Measurements from ENCODE around the gene ARFGAP1.
"Not testable (repeated sequence)": the region's sequence is repeated elsewhere in the genome, so short reads cannot be mapped to it uniquely, and the experiment has no call there.

Gene ARFGAP1

DNA sequence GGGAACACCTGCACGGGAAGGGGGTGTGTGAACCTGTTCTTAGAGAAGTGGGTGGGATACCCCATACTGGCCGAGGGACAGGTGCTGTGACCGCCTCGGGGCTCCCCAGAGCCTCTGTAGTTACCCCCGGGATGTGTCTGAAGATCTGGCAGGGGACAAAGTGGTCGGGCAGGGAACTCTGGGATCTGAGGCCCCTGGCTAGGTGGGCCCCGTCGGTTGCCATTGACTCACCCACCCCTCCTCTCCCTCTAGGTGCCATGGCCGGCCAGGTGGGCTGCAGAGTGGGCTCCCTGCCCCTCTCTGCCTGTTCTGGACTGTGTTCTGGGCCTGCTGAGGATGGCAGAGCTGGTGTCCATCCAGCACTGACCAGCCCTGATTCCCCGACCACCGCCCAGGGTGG lies 32.6 kb upstream of the ARFGAP1 start:
- no peak for DNase-seq (ENCODE audit: low read depth)

DNA sequence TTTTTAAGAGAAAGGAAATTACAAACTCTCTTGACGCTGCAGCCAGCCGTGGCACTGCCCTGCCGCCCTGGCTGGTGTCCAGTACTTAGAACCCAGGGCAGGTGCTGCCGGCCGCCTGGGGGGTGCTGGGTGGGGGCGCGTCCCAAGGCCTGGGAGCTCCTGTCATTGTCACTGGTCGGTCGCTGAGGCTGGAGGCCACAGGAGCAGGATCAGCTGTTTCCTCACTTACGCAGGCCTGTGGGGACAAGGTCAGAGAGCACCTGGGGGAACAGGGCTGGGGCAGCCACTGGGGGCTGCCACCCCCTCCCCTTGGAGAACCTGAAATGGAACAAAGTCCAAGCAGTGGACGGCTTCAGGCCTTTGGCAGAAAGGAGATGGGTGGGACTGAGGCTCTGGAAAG lies 31.3 kb upstream of the ARFGAP1 start:
- DNase-seq (ENCODE audit: low read depth), result no peak

DNA sequence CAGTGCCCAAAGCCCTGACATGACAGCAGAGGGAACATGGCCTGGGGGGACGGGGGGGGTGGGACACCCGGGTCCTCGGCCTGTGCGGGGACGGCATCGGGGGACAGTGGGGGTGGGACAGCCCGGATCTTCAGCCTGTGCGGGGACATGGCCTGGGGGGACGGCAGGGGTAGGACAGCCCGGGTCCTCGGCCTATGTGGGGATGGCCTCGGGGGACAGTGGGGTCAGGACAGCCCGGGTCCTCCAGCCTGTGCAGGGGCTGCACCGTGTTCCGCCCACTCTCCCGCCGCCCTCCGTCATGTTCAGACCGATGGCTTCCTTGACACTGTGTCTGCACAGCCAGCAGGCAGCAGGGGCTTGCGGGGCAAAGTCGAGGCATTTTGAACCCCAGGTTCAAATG lies 29.9 kb upstream of the ARFGAP1 start:
- DNase-seq (ENCODE audit: low read depth), result no peak

DNA sequence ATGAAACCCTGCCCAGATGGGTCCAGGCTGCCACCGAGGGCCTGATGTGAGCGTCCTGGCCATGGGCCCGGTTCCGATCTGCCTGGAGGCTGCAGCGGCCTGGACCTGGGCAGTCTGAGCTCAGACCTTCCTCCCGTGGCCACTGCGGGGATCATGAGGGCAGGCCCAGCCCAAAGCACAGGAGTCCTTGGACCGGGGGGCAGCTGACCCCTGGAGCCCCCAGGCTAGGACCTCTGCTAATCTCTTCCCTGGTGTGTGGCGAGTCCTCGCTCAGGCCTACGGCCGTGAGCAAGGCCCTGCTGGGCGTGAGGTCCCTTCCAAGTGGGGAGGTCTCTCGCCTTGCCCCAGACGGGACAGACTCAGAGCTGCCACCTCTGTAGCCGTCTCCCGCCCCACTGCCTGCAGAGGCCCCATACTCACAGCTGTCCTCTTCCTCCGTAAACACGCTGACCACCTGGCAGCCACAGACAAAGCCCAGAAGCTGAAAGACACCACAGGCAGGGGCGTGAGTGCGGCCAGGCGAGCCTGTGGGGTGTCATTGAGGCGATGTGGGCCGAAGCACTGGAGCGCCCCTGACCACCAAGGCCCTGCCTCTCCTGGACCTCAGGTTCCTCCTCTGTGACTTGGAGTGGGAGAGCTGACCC lies 28.9 kb upstream of the ARFGAP1 start:
- DNase-seq (ENCODE audit: low read depth), result no peak

DNA sequence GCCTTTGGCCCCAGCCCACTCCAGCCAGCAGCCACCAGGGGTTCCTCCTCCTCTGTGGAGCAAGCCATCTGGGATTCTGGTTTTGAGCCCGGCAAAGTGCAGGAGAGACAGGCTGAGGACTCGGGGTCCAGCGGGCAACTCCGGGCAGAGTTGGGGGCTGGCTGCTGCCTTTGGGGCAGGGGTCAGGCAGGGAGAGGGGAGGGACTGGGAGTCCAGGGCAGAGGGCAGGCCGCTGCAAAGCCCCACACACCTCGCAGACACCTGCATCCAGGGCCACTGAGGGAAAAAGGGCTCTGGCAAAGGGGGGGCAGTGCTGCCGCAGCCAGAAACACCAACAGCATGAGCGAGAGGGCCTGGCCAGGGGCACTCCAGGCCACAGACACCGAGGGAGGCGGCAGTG lies 28.1 kb upstream of the ARFGAP1 start:
- no peak for DNase-seq (ENCODE audit: low read depth)

DNA sequence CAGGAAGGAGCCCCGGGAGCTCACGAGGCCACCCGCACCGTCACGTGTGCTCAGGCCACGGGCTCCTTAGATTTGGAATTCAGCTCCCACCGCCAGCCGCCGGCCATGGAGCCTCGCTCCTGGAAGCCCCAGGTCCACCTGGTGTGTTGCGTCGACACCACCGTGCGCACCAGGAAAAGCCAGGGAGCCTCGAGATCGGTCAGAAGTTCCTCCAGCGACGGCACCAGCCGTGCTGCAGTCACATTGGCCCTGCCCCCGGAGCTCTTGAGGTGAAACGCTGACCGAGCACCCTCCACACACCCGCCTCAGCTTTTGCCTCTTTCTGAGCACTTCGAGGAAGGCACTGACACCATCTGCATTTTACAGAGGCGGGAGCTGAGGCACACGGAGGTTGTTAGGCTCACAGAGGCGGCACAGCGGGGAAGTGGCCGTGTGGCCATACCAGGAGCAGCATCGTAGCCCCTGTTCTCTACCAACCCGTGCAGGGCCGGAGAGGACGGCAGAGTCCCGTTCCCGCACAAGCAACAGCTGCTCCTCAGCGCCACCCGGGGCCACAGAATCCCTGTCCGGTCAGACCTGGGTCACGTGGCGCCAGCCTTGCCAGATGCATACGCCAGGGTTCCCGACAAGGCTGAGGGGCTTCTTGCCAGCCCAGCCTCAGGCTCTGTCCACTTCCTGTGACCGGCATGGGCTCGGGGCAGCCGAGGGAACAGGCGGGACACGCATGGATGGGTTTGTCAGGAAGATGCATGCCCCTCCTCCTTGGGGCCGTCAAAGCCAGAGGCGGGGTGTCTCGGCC lies 25.9 kb upstream of the ARFGAP1 start:
- no peak for DNase-seq (ENCODE audit: low read depth)

DNA sequence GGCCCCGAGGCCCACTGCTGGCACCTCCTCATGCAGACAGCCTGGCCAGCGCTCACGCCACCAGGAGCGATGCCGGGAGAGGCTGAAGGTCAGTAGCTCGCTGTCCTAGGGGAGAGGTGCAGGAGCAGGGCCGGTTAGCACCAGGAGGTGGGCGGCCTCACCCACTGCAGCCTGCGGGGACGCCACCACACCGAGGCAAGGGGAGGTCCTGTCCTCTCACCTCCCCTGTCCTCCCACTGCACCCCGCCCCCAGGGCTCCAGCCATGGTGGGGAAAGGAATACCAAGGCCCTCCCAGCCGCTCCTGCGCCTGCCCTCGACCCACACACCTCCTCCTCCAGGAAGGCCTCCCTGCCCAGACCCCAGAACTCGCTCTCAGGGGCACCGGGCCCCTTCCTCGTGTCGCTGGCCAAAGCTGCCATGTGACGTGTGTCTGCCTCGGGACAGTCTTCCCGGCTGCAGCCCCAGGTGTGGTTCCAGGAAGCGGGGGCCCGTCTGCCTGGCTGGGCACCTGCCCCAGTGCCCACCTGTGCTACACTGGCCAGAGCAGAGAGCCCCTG lies 24.9 kb upstream of the ARFGAP1 start:
- DNase-seq (ENCODE audit: low read depth), result no peak

DNA sequence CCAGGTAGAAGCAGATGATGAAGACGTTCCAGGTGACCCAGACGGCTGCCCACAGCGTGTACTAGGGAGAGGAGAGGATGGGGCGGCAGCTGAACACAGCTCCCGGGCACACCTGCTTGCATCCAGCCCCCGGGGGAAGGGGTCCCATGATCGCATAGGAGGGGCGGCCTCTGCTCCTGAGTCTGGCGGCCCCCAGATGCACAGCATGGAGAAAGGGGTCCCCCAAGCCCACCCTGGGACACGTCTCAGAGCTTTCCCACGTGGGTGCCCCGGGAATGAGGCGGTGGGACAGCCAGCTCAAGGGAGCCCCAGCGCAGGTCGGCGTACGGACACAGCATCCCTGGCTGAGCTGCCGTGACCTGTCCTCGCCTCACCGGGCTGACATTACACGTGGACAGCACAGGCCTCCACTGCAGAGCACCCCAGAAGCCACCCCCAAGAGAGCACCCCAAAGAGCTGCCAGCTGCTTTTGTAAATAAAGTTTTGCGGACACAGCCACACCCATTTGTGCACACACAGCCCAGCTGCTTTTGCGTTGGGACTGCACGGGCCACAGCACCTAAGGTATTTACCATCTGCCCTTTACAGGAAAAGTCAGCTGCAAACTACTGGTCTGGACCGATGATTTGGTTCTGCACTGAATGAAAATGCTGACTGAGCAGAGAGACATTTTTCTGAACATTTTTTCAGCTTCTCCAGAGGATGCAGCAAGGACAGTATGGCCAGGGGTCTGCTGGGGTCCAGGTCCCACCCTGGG lies 23.6 kb upstream of the ARFGAP1 start:
- no peak for DNase-seq (ENCODE audit: low read depth)

DNA sequence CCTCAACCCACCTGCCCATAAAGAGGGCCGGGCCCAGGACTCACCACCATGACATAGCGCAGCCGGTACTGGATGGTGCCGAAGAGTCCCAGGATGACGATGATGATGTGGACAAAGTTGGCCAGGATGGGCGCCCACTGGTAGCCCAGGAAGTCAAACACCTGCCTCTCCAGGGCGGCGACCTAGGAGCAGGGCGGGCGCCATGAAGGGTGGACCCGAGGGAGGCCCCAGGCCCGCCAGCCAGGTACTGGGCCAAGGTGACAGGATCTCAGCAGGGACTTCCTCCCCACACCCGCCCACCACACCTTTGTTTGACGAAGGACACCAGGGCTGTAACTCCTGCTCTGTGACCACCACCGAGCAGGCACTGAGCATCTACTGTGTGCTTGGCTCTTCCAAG lies 22.7 kb upstream of the ARFGAP1 start:
- DNase-seq (ENCODE audit: low read depth), result no peak

DNA sequence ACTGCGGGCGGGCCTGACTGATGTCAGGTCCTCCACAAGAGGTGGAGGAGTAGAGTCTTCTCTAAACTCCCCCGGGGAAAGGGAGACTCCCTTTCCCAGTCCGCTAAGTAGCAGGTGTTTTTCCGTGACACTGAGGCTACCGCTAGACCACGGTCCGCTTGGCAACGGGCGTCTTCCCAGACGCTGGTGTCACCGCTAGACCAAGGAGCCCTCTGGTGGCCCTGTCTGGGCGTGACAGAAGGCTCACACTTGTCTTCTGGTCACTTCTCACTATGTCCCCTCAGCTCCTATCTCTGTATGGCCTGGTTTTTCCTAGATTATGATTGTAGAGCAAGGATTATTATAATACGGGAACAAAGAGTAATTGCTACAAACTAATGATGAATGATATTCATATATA lies 21.3 kb upstream of the ARFGAP1 start:
- DNase-seq (ENCODE audit: low read depth), result not testable (repeated sequence)

DNA sequence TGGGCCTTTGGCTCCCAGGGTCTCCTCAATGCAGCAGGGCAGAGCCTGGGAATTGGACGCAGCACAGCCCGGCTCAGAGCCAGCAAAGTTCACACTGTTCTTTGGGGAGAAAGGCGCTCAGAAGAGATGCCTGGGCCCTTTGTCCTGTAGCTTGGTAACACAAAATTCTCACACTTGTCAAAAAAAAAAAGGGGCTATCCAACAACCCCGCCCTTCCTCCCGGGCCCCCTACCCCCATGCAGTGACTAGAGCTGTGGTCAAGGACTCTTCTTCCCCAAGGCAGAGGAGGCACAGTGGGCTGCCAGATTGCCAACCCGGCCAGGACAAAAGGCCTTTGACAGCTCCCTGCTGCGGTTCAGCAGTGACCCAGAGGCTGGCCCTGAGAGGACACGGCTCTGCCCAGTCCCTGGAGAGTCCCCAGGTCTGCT lies 20.3 kb upstream of the ARFGAP1 start:
- DNase-seq (ENCODE audit: low read depth), result no peak

DNA sequence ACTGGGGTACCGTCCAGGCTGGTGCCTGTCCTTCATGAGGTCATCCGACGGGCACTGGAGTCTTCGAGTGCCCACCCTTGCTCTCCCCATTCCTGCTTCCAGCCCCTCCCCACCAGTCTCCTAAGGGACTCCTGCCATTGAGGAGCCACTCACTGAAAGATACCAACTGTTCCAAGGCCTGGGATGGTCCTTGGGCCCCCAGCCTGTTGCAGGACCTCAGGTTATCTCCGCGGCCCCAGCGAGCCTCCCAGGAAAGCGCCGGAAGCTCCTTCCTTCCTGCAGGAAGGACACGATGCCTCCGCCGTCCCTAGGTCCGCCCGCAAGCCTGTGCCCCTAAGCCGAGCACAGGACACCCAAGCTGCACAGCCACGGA lies 19.6 kb upstream of the ARFGAP1 start:
- no peak for DNase-seq (ENCODE audit: low read depth)

DNA sequence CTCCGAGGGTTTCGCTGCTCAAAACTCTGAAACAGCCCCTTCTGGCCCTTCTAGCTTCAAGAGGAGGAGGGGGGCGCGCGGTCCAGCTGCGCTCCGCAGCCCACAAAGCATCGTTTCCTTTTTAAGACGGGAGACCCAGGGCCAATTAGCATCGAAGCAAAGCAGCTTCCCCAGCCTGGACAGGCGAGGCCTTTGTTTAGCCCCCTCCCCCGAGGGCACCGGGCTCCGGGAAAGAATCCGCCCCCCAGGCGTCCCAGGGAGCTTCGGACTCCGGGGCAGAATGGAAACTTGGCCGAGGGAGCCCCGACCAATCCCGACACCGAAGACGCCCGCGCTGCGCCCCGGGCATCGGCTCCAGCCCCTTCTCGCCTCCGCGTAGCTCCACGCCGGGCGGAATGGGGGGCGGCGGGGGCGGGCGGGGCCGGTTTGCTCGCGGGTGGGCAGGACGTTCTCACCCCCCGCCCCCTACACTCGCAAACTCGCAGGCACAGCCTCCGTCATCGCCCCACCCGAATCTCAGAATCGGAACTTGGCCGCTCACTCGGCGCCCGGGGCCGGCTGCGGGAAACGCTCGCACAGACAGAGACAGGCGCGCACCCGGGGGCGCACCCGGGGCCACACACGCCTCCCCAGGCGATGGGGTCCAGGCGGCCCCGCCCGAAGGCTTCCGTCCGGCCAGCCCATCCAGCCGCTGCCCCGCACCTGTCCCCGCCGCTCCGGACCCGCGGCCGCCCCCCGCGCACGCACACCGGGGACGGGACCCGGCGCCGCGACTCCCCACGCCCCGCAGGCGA lies 19.0 kb upstream of the ARFGAP1 start:
- DNase-seq (ENCODE audit: low read depth), result no peak

DNA sequence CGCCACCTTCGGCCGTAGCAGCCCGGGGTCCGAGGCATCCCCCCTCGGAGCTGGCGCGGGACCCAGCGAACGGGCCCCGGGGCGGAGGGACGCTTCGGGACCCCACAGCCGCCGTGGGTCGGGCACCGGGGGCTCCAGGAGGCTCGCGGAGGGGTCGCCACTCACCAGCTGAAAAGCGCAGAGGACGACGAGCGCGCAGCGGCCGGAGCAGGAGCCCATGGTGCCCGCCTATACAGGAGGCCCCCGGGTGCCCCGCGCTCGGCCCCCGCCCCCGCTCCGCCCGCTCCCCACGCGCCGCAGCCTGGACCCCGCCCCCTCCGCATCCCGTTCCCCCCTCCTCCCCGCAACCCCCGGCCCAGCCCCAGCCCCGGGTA lies 18.4 kb upstream of the ARFGAP1 start, which contains the start of gene NKAIN4:
Gene NKAIN4 (minus strand): TSS at position 232 of the 374 bp plus-strand sequence. CDS start 13 bp downstream, at position 219.
- DNase-seq (ENCODE audit: low read depth), result no peak

DNA sequence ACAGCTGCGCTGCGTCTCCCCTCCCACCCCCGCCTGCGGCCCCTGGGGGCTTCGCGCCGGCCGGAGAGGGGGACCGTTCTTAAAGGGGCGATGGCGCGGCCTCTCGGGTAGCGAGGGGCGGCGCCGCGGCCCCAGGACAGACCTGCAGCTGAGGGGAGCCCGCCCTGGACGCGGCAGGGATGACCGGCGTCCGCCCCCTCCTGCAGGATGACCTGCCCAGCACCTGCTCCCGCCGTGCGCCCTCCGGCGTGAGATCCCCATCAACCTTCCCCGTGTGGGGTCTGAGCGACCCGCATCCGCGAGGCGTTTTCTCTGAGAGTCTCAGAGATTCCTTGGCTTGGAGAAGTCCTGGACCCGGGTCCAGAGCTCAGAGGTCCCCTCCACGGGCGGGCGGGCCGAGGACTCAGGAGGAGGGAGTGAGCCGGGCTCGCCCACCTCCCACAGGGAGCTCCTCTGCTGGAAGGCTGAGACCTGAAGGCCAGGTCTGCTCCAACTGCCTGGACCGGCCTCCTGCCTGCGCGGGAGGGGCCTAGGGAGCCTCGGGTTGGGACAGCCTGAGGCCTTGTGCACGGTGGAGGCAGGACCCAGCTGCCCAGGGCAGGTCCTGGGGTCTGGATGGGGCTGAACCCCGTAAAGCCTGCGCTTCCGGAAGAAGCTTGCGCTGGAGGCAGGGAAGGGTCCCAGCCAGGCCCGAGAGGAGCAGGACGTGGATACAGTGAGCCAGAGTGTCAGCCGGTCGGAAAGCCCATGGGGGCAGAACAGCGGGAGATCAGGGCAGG lies 17.8 kb upstream of the ARFGAP1 start:
- DNase-seq (ENCODE audit: low read depth), result no peak

DNA sequence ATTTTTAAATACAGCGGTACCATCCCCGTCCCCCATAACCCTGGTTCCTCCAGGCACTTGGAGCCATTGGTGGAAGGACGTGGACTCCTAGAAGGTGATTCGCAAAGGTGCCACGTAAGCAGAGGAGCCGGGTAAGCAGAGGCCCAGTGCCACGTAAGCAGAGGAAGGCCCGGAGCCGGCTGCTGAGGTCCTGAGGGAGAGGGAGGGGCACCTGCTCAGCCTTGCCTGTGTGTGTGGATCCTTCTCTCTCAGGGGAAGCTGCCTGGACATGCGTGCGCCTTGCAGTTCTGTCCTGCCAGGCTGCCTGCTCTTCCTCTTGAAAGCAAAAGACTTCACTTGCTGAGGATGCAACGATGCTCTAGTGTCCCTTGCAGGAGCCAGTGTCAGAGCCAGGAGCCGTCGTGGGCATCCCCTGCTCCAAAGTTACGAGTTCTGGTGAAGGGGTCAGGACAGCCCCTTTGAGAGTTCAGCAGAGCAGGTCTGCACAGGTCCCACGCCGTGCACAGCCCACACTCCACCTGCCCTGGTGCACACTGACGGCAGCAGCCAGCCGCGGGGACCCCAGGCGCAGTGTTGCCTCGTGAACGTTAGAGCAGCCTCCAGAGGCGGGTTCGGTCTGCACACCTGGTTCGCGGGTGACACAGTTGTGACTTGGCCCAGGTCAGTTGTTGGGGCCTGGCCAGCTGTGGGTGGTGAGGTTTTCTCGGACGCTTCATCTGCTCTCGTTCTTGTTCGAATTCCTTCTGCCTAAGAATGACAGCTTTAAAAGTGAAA lies 16.5 kb upstream of the ARFGAP1 start:
- DNase-seq (ENCODE audit: low read depth), result no peak

DNA sequence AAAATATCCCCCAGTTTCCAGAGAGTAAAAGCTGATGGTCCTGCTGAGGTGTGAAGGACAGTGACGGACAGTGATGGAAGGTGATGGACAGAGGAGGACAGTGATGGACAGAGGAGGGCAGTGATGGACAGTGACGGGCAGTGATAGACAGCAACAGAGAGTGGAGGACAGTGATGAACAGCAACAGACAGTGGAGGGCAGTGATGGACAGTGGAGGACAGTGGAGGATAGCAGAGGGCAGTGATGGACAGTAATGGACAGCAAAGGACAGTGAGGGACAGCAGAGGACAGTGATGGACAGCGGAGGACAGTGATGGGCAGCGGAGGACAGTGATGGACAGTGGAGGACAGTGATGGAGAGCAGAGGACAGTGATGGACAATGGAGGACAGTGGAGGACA lies 15.7 kb upstream of the ARFGAP1 start:
- no peak for DNase-seq (ENCODE audit: low read depth)

DNA sequence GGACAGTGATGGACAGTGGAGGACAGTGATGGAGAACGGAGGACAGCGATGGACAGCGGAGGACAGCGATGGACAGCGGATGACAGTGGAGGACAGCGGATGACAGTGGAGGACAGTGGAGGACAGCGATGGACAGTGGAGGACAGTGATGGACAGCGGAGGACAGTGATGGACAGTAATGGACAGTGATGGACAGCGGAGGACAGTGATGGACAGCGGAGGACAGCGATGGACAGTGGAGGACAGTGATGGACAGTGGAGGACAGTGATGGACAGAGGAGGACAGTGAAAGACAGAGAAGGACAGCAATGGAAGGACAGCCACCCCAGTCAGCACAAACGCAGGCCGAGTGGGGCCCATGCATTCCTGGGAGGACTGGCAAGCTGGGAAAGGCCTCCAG lies 15.0 kb upstream of the ARFGAP1 start:
- no peak for DNase-seq (ENCODE audit: low read depth)

DNA sequence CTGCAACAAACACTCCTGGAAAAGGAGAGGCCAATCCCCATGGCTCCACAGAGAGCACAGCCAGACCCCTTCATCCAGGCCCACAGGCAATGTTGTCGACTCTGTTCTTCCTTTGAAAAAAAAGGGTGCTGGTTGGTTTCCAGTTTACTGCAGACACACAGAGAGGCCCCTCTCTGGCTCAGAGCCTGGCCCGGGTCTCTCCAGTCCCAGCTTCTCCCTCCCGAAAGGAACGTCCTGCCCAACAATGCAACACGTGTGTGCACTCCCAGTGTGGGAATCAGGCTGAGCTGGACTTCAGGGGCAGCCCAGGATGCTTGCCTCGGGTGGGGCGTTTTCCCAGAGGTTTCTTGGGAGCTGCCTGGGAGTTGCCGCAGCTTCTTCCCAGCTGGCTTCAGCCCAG lies 13.8 kb upstream of the ARFGAP1 start:
- DNase-seq (ENCODE audit: low read depth), result no peak

DNA sequence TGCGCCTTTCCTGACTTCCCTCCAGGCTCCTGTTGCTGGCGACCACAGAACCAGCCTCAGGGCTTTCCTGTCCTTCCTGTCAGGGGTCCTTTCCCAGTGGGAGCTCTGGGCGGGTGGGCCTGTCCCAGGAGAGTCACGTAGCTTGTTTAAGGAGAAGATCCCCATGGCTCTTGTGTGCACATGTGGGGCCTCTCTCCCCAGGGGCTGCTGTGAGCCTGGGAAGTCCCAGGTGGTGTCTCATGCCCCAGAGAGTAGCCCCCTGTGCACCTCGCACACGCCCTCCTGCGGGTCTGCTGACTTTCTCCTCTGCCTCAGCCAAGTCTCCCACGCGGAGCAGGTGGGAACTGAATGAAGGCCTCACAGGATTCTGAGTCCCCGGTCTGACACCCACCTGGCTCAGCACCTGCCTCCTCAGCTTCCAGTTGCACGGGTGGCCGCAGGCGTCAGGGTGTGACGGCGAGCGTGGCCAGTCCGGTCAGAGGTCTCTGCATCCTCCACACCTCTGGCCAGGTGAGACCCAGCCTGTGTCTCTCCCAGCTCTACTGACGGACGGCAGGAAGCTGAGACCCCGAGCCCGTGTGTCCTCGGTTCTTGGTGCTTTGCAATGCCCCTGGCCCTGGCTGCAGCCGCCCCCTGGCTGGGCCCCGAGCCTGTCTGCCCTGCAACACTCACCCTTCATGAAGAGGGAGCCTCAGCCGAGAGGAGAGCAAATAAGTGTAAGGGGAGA lies 12.7 kb upstream of the ARFGAP1 start:
- no peak for DNase-seq (ENCODE audit: low read depth)
